ENCODE data around the gene SRSF10. TPM values are rescaled to one million over a fixed set of nuclear protein-coding genes. Genes with fewer than 3 reads are reported as not detected.

SRSF10 gene
- total and polyA plus RNA-seq, 3 experiments from 2014 or later = 111 to 199 (median 190) TPM

GRCh38 chr1:23977187-23977853, 2.8 kb downstream of the SRSF10 start:
- H3K4me1 Mint-ChIP-seq = peaks cover 64 to 71% (median 69%) of the 10 kb centered on the region in 3 donors

GRCh38 chr1:23967871-23968270, 12.3 kb downstream of the SRSF10 start:
- H3K36me3 Mint-ChIP-seq = peaks cover 3 to 82% (median 18%) of the 10 kb centered on the region in 3 donors
- ChIA-PET CTCF (no interaction called here), POLR2A (interaction anchor here (0.7 kb wide), 2 partner anchors 12 to 573 kb away, joined by 3 to 4 read pairs; partner anchors contain the start of gene SRSF10)
- H3K27me3 Mint-ChIP-seq = no peaks in the 10 kb centered on the region
- H3K9me3 ChIP-seq (ENCODE audit: low read length) = no peaks in the 10 kb centered on the region
- H3K27ac Mint-ChIP-seq = peak overlapping the region in 5 of 8 donors; percentile 22 to 82 (median 66)
- peaks cover 20 to 57% (median 54%) of the 10 kb centered on the region in 3 donors for H3K4me1 Mint-ChIP-seq
- no peak overlapping the region for H3K27ac ChIP-seq (ENCODE audit: low read depth, low read length)
- no peaks in the 10 kb centered on the region for H3K9me3 Mint-ChIP-seq
- H3K4me3 Mint-ChIP-seq = peak overlapping the region in 1 of 7 donors; percentile 31
- H3K27me3 ChIP-seq (ENCODE audit: insufficient read depth, low read length, poor library complexity, severe bottlenecking) = no peaks in the 10 kb centered on the region
- H3K4me3 ChIP-seq (ENCODE audit: low read length) = no peak overlapping the region
- H3K36me3 ChIP-seq (ENCODE audit: insufficient read depth, low read length) = peaks cover 24% of the 10 kb centered on the region
- no peak for DNase-seq
- peaks cover 16% of the 10 kb centered on the region for H3K4me1 ChIP-seq (ENCODE audit: insufficient read depth, low read length)

More at GRCh38 chr1:23977187-23977853, 2.8 kb downstream of the SRSF10 start:
- H3K27ac ChIP-seq (ENCODE audit: low read depth, low read length) = no peak overlapping the region
- POLR2A ChIA-PET = interaction anchor here (2.1 kb wide), 1 partner anchor 18 kb away, joined by 13 read pairs; the partner anchor contains the start of gene PNRC2
- no peaks in the 10 kb centered on the region for H3K9me3 ChIP-seq (ENCODE audit: low read length)
- Mint-ChIP-seq H3K9me3 (no peaks in the 10 kb centered on the region), H3K27ac (peak overlapping the region; percentile 77 to 94 (median 82)), H3K4me3 (peak overlapping the region; percentile 70 to 92 (median 89)), H3K36me3 (peaks cover 0 to 55% (median 8%) of the 10 kb centered on the region in 3 donors), H3K27me3 (no peaks in the 10 kb centered on the region)
- no peak for DNase-seq
- H3K36me3 ChIP-seq (ENCODE audit: insufficient read depth, low read length) = no peaks in the 10 kb centered on the region
- no peak overlapping the region for H3K4me3 ChIP-seq (ENCODE audit: low read length)
- peaks cover 41% of the 10 kb centered on the region for H3K4me1 ChIP-seq (ENCODE audit: insufficient read depth, low read length)
- H3K27me3 ChIP-seq (ENCODE audit: insufficient read depth, low read length, poor library complexity, severe bottlenecking) = no peaks in the 10 kb centered on the region
- CTCF ChIA-PET = no interaction called here

GRCh38 chr1:23966973-23967493, 13.1 kb downstream of the SRSF10 start:
- Mint-ChIP-seq H3K36me3 (peaks cover 3 to 82% (median 19%) of the 10 kb centered on the region in 3 donors), H3K27ac (peak overlapping the region in 7 of 8 donors; percentile 38 to 77 (median 55)), H3K4me1 (peaks cover 24 to 62% (median 59%) of the 10 kb centered on the region in 3 donors), H3K4me3 (no peak overlapping the region), H3K9me3 (no peaks in the 10 kb centered on the region), H3K27me3 (no peaks in the 10 kb centered on the region)
- Histone ChIP-seq H3K4me1 (ENCODE audit: insufficient read depth, low read length) (peaks cover 16% of the 10 kb centered on the region), H3K9me3 (ENCODE audit: low read length) (no peaks in the 10 kb centered on the region), H3K27ac (ENCODE audit: low read depth, low read length) (no peak overlapping the region), H3K36me3 (ENCODE audit: insufficient read depth, low read length) (peaks cover 24% of the 10 kb centered on the region), H3K27me3 (ENCODE audit: insufficient read depth, low read length, poor library complexity, severe bottlenecking) (no peaks in the 10 kb centered on the region), H3K4me3 (ENCODE audit: low read length) (no peak overlapping the region)
- ChIA-PET CTCF (no interaction called here), POLR2A (interaction anchor here (0.5 to 0.7 kb wide), 2 partner anchors 62 to 574 kb away, joined by 3 to 4 read pairs; no protein-coding TSS in a partner anchor)
- no peak for DNase-seq

GRCh38 chr1:23964790-23965740, 15.1 kb downstream of the SRSF10 start:
- H3K4me3 ChIP-seq (ENCODE audit: low read length) = no peak overlapping the region
- CTCF ChIA-PET = no interaction called here
- Mint-ChIP-seq H3K9me3 (no peaks in the 10 kb centered on the region), H3K27me3 (no peaks in the 10 kb centered on the region), H3K27ac (peak overlapping the region; percentile 6 to 85 (median 71)), H3K4me1 (peaks cover 40 to 79% (median 75%) of the 10 kb centered on the region in 3 donors), H3K4me3 (peak overlapping the region in 1 of 7 donors; percentile 37), H3K36me3 (peaks cover 0 to 87% (median 23%) of the 10 kb centered on the region in 3 donors)
- no peak for DNase-seq
- H3K27ac ChIP-seq (ENCODE audit: low read depth, low read length) = no peak overlapping the region
- peaks cover 29% of the 10 kb centered on the region for H3K4me1 ChIP-seq (ENCODE audit: insufficient read depth, low read length)
- H3K9me3 ChIP-seq (ENCODE audit: low read length) = no peaks in the 10 kb centered on the region
- H3K36me3 ChIP-seq (ENCODE audit: insufficient read depth, low read length) = peaks cover 24% of the 10 kb centered on the region
- H3K27me3 ChIP-seq (ENCODE audit: insufficient read depth, low read length, poor library complexity, severe bottlenecking) = no peaks in the 10 kb centered on the region
- POLR2A ChIA-PET = no interaction called here

- H3K27me3 ChIP-seq (ENCODE audit: insufficient read depth, low read length, poor library complexity, severe bottlenecking) = no peaks in the 10 kb centered on the region
- no peak overlapping the region for H3K27ac ChIP-seq (ENCODE audit: low read depth, low read length)
- H3K4me1 Mint-ChIP-seq = peaks cover 43 to 80% (median 69%) of the 10 kb centered on the region in 3 donors
- H3K4me3 ChIP-seq (ENCODE audit: low read length) = no peak overlapping the region
- peak overlapping the region in 7 of 8 donors; percentile 6 to 85 (median 74) for H3K27ac Mint-ChIP-seq
- peaks cover 24% of the 10 kb centered on the region for H3K36me3 ChIP-seq (ENCODE audit: insufficient read depth, low read length)
- ChIA-PET POLR2A (interaction anchor here (1.0 kb wide), 1 partner anchor 8 kb away, joined by 3 read pairs; no protein-coding TSS in a partner anchor), CTCF (no interaction called here)
- H3K4me3 Mint-ChIP-seq = peak overlapping the region in 1 of 7 donors; percentile 37
- peaks cover 29% of the 10 kb centered on the region for H3K4me1 ChIP-seq (ENCODE audit: insufficient read depth, low read length)
- H3K36me3 Mint-ChIP-seq = peaks cover 0 to 86% (median 20%) of the 10 kb centered on the region in 3 donors
- H3K9me3 Mint-ChIP-seq = no peaks in the 10 kb centered on the region
- H3K27me3 Mint-ChIP-seq = no peaks in the 10 kb centered on the region
- DNase-seq = no peak
- no peaks in the 10 kb centered on the region for H3K9me3 ChIP-seq (ENCODE audit: low read length)
These were observed 15.9 kb downstream of the SRSF10 start for GRCh38 chr1:23964235-23964668.

- H3K4me1 Mint-ChIP-seq = peaks cover 45 to 82% (median 73%) of the 10 kb centered on the region in 3 donors
These were observed 16.4 kb downstream of the SRSF10 start for GRCh38 chr1:23963617-23964234.

More at GRCh38 chr1:23963617-23964234, 16.4 kb downstream of the SRSF10 start:
- no peaks in the 10 kb centered on the region for H3K27me3 ChIP-seq (ENCODE audit: insufficient read depth, low read length, poor library complexity, severe bottlenecking)
- H3K4me3 ChIP-seq (ENCODE audit: low read length) = no peak overlapping the region
- H3K36me3 ChIP-seq (ENCODE audit: insufficient read depth, low read length) = peaks cover 24% of the 10 kb centered on the region
- peak overlapping the region; percentile 6 to 85 (median 66) for H3K27ac Mint-ChIP-seq
- H3K27me3 Mint-ChIP-seq = no peaks in the 10 kb centered on the region
- ChIA-PET CTCF (no interaction called here), POLR2A (interaction anchor here (0.6 to 1.0 kb wide), 2 partner anchors 8 to 77 kb away, joined by 3 to 5 read pairs; no protein-coding TSS in a partner anchor)
- H3K4me1 ChIP-seq (ENCODE audit: insufficient read depth, low read length) = peaks cover 29% of the 10 kb centered on the region
- no peak overlapping the region for H3K4me3 Mint-ChIP-seq
- DNase-seq = no peak
- peaks cover 0 to 85% (median 20%) of the 10 kb centered on the region in 3 donors for H3K36me3 Mint-ChIP-seq
- no peak overlapping the region for H3K27ac ChIP-seq (ENCODE audit: low read depth, low read length)
- no peaks in the 10 kb centered on the region for H3K9me3 ChIP-seq (ENCODE audit: low read length)
- H3K9me3 Mint-ChIP-seq = no peaks in the 10 kb centered on the region

Measured in CD8-positive, alpha-beta memory T cell (primary cell).